Measurements from ENCODE around the gene CATSPER4.
"Not testable (repeated sequence)": the region's sequence is repeated elsewhere in the genome, so short reads cannot be mapped to it uniquely, and the experiment has no call there.

CATSPER4 gene

GRCh38 chr1:26195805-26196204, 5.4 kb downstream of the CATSPER4 start:
- DNase-seq = no peak

GRCh38 chr1:26197301-26197700, 6.9 kb downstream of the CATSPER4 start:
- no peak for DNase-seq

GRCh38 chr1:26197813-26198212, 7.4 kb downstream of the CATSPER4 start:
- DNase-seq = no peak

GRCh38 chr1:26200413-26200812, 10.0 kb downstream of the CATSPER4 start:
- DNase-seq = no peak

- peak; percentile 13 to 36 for DNase-seq
These were observed 13.4 kb downstream of the CATSPER4 start for GRCh38 chr1:26203642-26204318.

GRCh38 chr1:26210147-26210870, 19.9 kb downstream of the CATSPER4 start:
- peak; percentile 17 to 46 for DNase-seq

- no peak for DNase-seq
These were observed 22.3 kb downstream of the CATSPER4 start for GRCh38 chr1:26212726-26213125.

- DNase-seq = no peak
These were observed 23.0 kb downstream of the CATSPER4 start for GRCh38 chr1:26213335-26213905.

- DNase-seq = no peak
These were observed 24.8 kb downstream of the CATSPER4 start for GRCh38 chr1:26215246-26215645.

- no peak for DNase-seq
These were observed 28.6 kb downstream of the CATSPER4 start for GRCh38 chr1:26218906-26219494.

GRCh38 chr1:26220199-26220912, 30.0 kb downstream of the CATSPER4 start:
- peak; percentile 42 to 70 for DNase-seq

- DNase-seq = no peak
These were observed 30.7 kb downstream of the CATSPER4 start for GRCh38 chr1:26221094-26221493.

- no peak for DNase-seq
These were observed 34.2 kb downstream of the CATSPER4 start for GRCh38 chr1:26224606-26225005.

- peak; percentile 19 to 24 for DNase-seq
These were observed 34.8 kb downstream of the CATSPER4 start for GRCh38 chr1:26225033-26225831.

GRCh38 chr1:26230682-26231081, 40.3 kb downstream of the CATSPER4 start:
- DNase-seq = not testable (repeated sequence)

GRCh38 chr1:26233903-26234643, 43.7 kb downstream of the CATSPER4 start, which contains the start of gene CEP85:
TSS of gene CEP85 (plus strand) at chr1:26234200. CDS start at chr1:26239784, 5,584 bp downstream.
- peak; percentile 90 to 96 for DNase-seq

GRCh38 chr1:26234644-26235370, 44.4 kb downstream of the CATSPER4 start:
- peak in 1 of 2 experiments; percentile 61 for DNase-seq

- DNase-seq = no peak
These were observed 47.0 kb downstream of the CATSPER4 start for GRCh38 chr1:26237230-26237966.

- DNase-seq = no peak
These were observed 49.5 kb downstream of the CATSPER4 start for GRCh38 chr1:26239936-26240335.

Measured in NCI-H524 (cell line).